MCF 10A (cell line): ENCODE measurements around the gene LRP8. TPM values are rescaled to one million over a fixed set of nuclear protein-coding genes. Genes with fewer than 3 reads are reported as not detected.

Source experiments
- BruUV-seq: library from RNA; stranded (reverse); fragments of 400-500 nt; replicated peaks from 2 replicates; lab custom pipeline; 2021; lab: Mats Ljungman, UMichigan
- CTCF ChIA-PET: fragments of 300-600 bp; sonication (Branson Sonifier 250); formaldehyde crosslinking; extraction: SDS; loops from one replicate; lab custom pipeline; 2021; ENCODE audit warnings: antibody characterized with exemption, inconsistent platforms; lab: Yijun Ruan, JAX
- POLR2A ChIA-PET: fragments of 300-600, 350-650 bp; sonication (Branson Sonifier 250); formaldehyde crosslinking; extraction: SDS; loops from one replicate; lab custom pipeline; 2020; ENCODE audit warnings: antibody characterized with exemption, inconsistent platforms; lab: Yijun Ruan, JAX
- DNase-seq: peaks from one replicate; pipeline ENCODE4 v3.0.0-alpha.2; 2018; ENCODE audit not compliant: unreplicated experiment
- H3K27ac Mint-ChIP-seq: one replicate; pipeline ENCODE4 v1.8.0; 2022; ENCODE audit warnings: mild to moderate bottlenecking, low read depth, mixed read lengths; ENCODE audit not compliant: unreplicated experiment
- H3K27me3 Mint-ChIP-seq: one replicate; pipeline ENCODE4 v1.8.0; 2022; ENCODE audit warnings: mixed read lengths; ENCODE audit not compliant: insufficient read depth, unreplicated experiment
- H3K36me3 Mint-ChIP-seq: one replicate; pipeline ENCODE4 v1.8.0; 2022; ENCODE audit warnings: mild to moderate bottlenecking, moderate library complexity, mixed read lengths; ENCODE audit not compliant: insufficient read depth, unreplicated experiment
- H3K4me1 Mint-ChIP-seq: one replicate; pipeline ENCODE4 v1.8.0; 2022; ENCODE audit warnings: mixed read lengths; ENCODE audit not compliant: insufficient read depth, unreplicated experiment
- H3K4me3 Mint-ChIP-seq: one replicate; pipeline ENCODE4 v1.8.0; 2022; ENCODE audit warnings: mild to moderate bottlenecking, moderate library complexity, mixed read lengths; ENCODE audit not compliant: unreplicated experiment
- H3K9me3 Mint-ChIP-seq: one replicate; pipeline ENCODE4 v1.8.0; 2022; ENCODE audit warnings: mixed read lengths; ENCODE audit not compliant: unreplicated experiment
- intact Hi-C: fragments of 100-400 bp; cut with micrococcal nuclease; formaldehyde crosslinking; loops from 2 replicates; pipeline ENCODE4 v1.14.1; 2022
- total RNA-seq: library from RNA; stranded (reverse); gene quantifications from 2 replicates; pipeline ENCODE4 v1.2.3, GENCODE V29; 2022
- TF ChIP-seq, protein P1 (sequence below): fragments of 200-600 bp; IDR thresholded peaks from one replicate; pipeline ENCODE4 v1.8.0; 2022; ENCODE audit warnings: antibody characterized with exemption, mild to moderate bottlenecking; ENCODE audit not compliant: unreplicated experiment

Gene LRP8
- total RNA-seq, 1 experiment from 2014 or later, result 21.8 TPM

DNA sequence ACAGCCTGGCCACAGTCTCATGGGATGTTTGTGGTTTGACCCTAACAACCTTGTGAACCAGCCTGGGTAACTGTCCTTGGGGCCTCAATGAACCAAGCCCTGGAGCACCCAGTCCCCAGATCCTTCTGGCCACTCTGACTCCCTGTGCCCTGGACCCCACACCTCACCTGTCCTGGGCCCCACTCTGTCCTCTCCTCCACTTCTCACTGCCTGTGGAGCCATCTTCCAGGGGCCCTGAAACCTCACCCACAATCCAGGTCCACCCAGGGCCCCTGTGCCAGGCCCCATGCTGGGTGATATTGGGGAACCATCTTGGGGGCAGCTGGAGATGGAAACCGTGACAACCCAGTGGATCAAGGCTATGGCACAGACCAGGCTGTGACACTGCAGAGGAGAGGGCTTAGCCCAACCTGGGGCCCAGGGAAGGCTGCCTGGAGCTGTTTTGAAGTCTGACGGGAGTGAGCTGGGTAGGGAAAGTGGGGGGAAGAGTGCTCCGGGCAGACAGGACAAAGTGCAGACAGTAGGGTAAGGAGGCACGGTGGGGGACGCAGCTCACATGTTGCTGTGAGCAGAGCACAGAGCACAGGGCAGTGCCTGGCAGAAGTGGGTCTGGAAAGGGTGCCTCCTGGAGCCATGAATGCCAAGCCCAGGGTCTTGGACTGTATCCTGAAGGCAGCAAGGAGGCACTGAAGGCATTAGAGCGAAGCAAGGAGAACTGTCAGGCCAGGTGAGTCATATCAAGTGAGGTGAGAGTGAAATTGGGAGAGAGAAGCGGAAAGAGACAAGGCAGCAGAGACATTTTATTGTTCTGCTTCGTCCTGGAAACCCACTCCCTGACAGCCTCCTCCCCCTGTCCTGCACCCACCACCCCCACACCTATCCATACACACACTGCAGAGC is 12.1 kb upstream of the LRP8 start:
- Mint-ChIP-seq H3K4me1 (no peaks in the 10 kb centered on the region), H3K27ac (no peak overlapping the region), H3K9me3 (no peaks in the 10 kb centered on the region), H3K4me3 (no peak overlapping the region), H3K36me3 (no peaks in the 10 kb centered on the region), H3K27me3 (peaks cover 27% of the 10 kb centered on the region)
- TF ChIP-seq, protein P1, sequence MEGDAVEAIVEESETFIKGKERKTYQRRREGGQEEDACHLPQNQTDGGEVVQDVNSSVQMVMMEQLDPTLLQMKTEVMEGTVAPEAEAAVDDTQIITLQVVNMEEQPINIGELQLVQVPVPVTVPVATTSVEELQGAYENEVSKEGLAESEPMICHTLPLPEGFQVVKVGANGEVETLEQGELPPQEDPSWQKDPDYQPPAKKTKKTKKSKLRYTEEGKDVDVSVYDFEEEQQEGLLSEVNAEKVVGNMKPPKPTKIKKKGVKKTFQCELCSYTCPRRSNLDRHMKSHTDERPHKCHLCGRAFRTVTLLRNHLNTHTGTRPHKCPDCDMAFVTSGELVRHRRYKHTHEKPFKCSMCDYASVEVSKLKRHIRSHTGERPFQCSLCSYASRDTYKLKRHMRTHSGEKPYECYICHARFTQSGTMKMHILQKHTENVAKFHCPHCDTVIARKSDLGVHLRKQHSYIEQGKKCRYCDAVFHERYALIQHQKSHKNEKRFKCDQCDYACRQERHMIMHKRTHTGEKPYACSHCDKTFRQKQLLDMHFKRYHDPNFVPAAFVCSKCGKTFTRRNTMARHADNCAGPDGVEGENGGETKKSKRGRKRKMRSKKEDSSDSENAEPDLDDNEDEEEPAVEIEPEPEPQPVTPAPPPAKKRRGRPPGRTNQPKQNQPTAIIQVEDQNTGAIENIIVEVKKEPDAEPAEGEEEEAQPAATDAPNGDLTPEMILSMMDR, result no peak
- BruUV-seq, result no TSS peak
- POLR2A ChIA-PET, result no interaction called here
- no peak for DNase-seq
- intact Hi-C loops, result no loop called here
- CTCF ChIA-PET, result interaction anchor here (0.6 kb wide), 1 partner anchor 482 kb away, joined by 3 read pairs; no protein-coding TSS in a partner anchor

DNA sequence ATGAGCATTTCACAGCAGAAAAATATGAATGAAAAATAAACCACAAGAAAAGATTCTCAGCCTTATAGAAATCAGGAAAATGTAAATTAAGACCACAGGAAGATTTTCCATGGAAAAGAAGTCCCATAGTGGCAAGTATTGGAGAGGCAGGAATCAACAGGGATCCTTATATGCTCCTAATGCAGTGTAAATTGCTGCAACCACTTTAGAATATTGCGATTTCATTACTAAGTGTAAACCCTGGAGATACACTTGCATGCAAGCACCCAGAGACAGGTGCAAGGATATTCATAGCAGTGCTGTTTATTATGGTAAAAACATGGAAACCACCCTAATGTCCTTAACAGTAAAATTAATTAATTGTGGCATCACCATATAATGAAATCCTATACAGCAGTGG is 10.6 kb upstream of the LRP8 start:
- intact Hi-C loops, result no loop called here
- Mint-ChIP-seq H3K4me3 (no peak overlapping the region), H3K27me3 (peaks cover 27% of the 10 kb centered on the region), H3K27ac (no peak overlapping the region), H3K36me3 (no peaks in the 10 kb centered on the region), H3K4me1 (no peaks in the 10 kb centered on the region), H3K9me3 (no peaks in the 10 kb centered on the region)
- DNase-seq, result no peak
- ChIA-PET POLR2A (no interaction called here), CTCF (no interaction called here)
- TF ChIP-seq, protein P1, result no peak
- no TSS peak for BruUV-seq

DNA sequence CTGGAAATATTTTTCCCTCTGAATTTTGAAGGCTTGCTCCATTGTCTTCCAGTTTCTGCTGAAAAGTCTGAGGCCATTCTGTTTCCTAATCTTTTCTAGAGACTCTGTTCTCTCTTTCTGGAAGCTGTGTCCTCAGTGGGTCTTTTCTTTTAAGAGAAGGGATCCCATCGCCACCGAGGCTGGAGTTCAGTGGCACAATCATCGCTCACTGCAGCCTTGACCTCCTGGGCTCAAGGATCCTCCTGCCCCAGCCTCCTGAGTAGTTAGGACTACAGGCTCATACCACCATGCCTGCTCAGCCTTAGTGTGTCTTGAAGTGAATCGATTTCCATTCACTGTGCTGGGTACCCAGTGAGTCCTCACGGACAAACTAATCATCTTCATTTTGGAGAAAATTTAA is 9.6 kb upstream of the LRP8 start:
- intact Hi-C loops, result no loop called here
- H3K4me1 Mint-ChIP-seq, result no peaks in the 10 kb centered on the region
- peaks cover 27% of the 10 kb centered on the region for H3K27me3 Mint-ChIP-seq
- H3K27ac Mint-ChIP-seq, result no peak overlapping the region
- BruUV-seq, result no TSS peak
- TF ChIP-seq, protein P1, result no peak
- ChIA-PET POLR2A (no interaction called here), CTCF (interaction anchor here (1.3 kb wide), 1 partner anchor 59 kb away, joined by 3 read pairs; no protein-coding TSS in a partner anchor)
- H3K4me3 Mint-ChIP-seq, result no peak overlapping the region
- H3K36me3 Mint-ChIP-seq, result no peaks in the 10 kb centered on the region
- DNase-seq, result no peak
- H3K9me3 Mint-ChIP-seq, result no peaks in the 10 kb centered on the region

DNA sequence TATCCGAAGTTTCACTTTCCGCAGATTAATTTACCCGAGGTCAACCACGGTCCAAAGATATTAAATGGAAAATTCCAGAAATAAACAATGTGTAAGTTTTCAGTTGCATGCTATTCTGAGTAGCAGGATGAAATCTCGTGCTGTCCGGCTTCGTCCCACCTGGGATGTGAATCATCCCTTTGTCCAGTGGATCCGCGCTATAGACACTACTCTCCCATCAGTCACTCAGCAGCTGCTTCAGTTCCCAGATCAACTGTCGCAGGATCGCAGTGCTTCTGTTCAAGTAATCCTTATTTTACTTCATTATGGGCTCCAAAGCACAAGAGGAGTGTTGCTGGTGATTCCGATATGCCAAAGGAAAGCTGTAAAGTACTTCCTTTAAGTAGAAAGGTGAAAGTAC is 8.3 kb upstream of the LRP8 start:
- Mint-ChIP-seq H3K4me3 (no peak overlapping the region), H3K9me3 (no peaks in the 10 kb centered on the region), H3K36me3 (no peaks in the 10 kb centered on the region), H3K27me3 (peaks cover 27% of the 10 kb centered on the region), H3K4me1 (no peaks in the 10 kb centered on the region), H3K27ac (no peak overlapping the region)
- DNase-seq, result no peak
- BruUV-seq, result no TSS peak
- ChIA-PET POLR2A (no interaction called here), CTCF (interaction anchor here (1.3 kb wide), 1 partner anchor 58 kb away, joined by 3 read pairs; no protein-coding TSS in a partner anchor)
- intact Hi-C loops, result no loop called here
- TF ChIP-seq, protein P1, result no peak
